GM18867 (cell line): ENCODE data around the gene NPLOC4.

Experiments used
- ATAC-seq: cut with Tn5 transposase; IDR thresholded peaks from one replicate; pipeline ENCODE4 v1.9.1; 2021; ENCODE audit warnings: mild to moderate bottlenecking, moderate library complexity; ENCODE audit not compliant: unreplicated experiment

NPLOC4 gene

DNA sequence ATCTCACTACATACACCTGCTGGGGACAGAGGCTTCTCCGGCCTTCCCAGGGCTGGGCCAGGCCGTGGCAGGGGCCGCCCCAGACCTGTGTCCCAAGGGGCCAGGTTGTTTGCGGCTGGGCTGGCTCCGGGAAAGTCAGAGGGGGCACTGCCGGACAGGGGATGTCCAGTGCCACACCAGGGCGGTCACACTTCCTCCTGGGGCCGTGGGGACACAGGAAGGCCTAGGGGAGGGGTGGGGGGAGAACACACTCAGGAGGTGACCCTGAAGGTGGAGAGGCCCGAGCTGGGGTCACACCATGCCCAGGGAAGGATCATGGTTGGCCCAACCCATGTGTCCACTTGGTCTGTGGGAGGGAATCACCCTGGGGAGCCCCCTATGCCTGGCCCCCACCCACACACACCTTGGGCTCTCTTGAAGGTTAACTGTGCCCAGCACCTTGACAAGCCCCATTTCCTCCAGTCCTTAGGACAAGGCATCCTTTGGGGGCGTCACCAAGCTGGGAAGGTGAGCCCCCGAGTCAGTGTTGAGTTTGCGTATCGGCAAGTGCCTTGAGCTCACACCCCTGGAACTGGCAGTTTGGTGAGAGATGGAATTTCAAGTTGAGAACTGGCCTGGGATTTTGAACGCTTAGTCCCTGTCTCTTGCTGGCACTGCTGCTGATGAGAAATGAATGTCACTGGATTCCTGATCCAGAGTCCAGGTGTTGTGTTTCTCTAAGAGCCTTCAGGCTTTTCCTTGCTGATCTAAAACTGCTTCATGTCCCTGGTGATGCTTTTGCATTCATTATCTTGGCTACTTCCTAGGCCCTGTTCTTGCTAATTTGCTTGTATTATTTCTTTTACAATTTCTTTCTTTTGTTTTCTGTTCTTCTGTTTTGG, 116.7 kb downstream of the NPLOC4 start:
- no peak for ATAC-seq

- no peak for ATAC-seq
Observed at GRCh38 chr17:81519284-81520020, 117.5 kb downstream of the NPLOC4 start.

DNA sequence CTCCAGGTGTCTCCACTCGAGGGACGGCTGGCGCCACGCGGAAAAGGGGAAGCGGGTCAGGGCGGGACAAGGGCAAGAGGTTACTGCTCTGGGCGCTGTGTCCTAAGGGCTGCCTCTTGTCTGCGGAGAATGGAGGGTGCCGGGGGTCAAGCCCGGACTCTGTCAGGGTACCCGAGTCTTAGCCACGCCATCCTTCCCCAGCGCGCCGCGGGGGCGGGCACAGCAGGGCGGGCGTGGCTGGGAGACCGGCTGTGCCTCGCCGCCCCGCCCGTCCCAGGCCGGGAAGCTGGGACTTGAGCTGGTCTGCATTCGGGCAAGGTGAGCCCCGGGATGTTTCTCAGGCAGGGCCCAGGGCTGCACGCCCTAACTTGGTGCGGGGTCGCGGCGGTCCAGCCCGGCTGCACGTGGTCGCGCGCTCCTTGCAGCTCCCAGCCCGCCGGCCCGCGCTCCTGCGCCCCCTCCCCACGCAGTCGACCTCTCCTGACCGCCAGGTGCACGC, 118.1 kb downstream of the NPLOC4 start:
- no peak for ATAC-seq

GRCh38 chr17:81518113-81518784, 118.7 kb downstream of the NPLOC4 start:
- no peak for ATAC-seq

DNA sequence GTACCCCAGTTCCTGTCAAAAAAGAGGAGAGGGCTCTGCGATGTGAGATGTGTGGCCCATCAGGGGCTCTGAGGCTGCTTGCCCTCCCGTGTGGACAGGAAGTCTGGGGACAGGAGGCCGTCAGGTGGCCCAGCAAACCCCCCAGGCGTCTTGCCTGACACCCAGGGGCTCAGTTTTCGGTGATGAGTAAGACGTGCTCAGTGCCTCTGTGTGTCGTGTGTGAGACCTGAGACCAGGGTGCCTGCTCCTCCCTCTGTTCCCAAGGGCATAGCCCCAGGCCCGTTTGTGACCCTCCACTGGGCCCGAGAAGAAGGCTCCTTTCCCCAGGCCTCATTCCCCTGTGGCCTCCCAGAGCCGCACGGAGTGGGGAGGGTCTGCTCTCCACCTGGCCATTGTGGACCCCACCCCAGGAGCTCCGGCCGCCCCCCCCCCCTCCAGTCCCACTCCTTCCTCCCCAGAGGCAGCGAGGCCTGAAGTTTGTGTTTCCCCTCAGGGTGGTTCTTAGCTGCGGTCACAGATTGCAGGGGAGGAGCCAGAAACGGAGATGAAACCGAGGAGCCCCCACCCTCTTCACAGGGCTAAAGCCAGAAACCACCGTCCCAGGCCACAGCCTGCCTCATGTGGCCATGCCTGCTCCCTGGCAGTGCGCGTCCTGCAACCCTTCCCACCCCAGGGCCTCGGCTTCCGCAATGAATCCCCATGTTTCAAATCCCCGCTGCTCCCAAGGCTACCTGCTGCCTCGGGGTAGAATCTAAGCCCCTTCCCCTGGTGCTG, 119.4 kb downstream of the NPLOC4 start:
- ATAC-seq, result no peak

DNA sequence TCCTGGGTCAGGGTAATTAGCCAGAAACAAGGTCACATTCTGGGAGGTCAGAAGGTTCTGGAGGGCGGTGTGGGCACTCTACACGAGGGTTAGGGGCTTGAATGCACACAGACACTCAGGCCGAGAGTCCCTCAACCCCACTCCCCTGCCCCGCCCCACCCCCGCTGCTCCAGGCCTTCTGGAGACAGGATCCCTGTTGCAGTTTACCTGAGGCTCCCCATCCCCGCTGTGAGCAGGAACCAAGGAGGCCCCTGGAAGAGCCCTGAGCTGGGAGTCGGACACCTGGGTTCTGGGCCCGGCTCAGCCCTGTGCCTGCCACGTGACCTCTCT, 119.9 kb downstream of the NPLOC4 start:
- no peak for ATAC-seq

DNA sequence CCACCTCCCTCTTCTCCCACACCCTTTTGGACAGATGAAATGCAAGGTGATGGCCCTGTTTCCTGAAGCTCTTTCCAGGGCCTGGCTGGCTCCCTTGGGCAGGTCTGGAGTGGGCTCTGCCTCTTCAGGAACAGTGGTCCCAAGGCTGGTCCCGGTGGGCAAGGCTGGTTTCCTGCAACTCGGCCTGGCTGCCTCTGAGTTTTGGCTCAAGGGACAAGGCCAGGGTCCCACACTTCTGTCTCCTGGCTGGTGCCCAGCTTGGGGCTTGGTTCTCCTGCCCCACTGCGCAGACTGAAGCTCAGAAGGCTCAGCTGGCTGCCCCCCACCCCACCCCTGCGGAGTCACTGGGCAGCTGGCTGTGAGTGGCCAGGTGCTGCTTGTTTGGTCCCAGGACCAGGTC, 120.5 kb downstream of the NPLOC4 start:
- no peak for ATAC-seq

GRCh38 chr17:81515530-81516041, 121.3 kb downstream of the NPLOC4 start:
- no peak for ATAC-seq

GRCh38 chr17:81514739-81515529, 122.0 kb downstream of the NPLOC4 start:
- peak; percentile 17 for ATAC-seq

DNA sequence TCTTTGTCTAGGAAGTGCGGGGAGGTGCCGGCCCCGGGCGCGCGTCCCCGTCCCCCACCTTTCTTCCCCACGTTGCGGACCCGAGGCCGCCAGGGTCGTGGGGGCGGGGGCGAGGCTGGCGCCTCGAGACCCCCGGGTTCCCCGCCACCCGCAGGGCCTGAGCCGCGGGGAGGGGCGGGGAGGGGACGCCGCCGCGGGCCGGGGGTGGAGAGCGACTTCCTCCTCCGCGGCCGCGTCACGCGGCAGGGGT, 122.5 kb downstream of the NPLOC4 start:
- ATAC-seq, result no peak

GRCh38 chr17:81513753-81514488, 123.0 kb downstream of the NPLOC4 start:
- peak; percentile 2 for ATAC-seq

DNA sequence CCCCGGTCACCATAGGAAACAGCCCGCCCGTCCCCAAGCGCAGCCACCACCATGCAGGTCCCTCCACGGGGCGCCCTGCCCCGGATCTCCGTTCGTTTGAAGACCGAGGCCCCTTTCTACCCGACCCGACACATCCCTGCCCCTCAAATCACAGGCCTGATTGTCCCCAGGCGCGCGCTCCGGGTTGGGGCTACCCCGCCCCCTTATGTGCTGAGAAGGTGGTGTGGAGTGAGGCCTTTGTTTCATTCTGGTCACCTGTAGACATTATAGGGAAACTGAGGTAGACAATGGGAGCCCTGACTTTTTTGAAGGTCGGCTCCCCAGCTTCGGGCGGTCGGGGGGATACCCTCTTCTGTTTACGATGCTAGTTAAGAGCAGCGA, 123.5 kb downstream of the NPLOC4 start:
- ATAC-seq, result peak; percentile 3

DNA sequence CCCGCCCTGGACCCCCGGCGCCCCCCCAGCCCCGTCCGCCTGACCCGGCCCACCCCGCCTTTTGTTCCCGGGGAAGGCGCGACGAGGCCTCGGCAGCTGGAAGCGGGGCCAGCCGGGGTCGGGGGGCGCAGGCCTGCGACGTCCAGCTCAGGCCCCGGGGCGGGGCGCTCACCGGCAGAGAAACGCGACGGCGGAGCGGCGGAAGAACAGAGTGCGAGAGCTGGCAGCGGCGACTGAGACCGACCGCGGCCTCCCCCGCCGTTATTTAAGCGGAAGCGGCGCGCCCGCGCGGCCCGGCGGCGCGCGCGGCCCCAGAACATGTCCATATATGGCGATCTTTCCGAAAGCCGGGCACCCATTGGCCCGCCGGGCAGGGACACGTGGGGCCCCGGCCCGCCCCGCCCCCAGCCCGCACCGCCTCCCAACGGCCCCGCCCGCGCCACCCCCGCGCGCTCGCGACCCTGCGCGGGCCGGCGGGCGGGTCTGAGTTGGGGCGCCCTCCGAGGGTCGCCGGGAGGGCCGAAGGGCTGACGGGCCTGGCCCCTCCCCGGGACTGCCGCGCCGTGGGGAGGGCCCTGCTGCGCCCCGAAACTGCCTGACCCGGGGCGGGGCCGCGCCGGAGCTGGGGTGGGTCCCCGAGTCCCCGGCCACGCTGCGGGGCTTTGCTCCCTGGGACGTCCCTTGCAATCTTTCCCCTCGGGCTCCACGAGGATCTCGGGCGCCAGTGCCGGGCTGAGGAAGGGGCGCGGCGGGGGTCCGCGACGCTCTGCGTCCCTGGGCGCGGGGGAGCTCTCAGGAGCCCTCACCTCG, 124.1 kb downstream of the NPLOC4 start, which contains the start of gene ACTG1:
TSS of gene ACTG1 (minus strand) at position 238 of the 810 bp plus-strand sequence. CDS start 445 bp downstream, outside the sequence.
- peak; percentile 51 for ATAC-seq

DNA sequence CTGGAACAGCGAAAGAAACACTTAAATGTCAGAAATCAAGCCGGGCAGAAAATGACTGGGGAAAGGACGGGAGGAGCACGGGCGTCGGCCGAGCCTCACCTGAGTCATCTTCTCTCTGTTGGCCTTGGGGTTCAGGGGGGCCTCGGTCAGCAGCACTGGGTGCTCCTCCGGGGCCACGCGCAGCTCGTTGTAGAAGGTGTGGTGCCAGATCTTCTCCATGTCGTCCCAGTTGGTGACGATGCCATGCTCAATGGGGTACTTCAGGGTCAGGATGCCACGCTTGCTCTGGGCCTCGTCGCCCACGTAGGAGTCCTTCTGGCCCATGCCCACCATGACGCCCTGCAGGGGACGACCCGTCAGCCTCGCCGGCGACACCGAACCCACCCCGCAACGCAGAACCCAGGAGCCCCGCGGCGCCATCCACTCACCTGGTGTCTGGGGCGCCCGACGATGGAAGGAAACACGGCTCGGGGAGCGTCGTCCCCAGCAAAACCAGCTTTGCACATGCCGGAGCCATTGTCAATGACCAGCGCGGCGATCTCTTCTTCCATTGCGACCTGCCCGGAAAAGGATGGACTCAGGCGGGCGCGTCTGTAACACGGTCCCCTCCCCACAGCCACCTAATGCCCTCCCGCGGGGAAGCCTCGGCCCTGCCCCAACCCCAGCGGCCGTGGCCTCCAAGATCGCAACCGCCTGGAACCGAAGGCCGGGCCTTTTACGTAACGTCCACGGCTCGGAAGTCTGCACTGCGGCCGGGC, 124.9 kb downstream of the NPLOC4 start:
- ATAC-seq, result no peak

DNA sequence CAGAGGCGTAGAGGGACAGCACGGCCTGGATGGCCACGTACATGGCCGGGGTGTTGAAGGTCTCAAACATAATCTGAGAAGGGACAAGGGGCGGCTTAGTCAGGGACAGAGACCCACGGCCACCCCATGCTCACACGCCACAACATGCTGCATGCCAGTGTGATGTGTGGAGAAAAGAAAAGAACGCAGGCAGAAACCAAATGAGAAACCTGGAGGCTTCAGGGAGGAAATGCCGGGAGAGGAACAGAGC, 125.4 kb downstream of the NPLOC4 start:
- ATAC-seq, result no peak

- ATAC-seq, result no peak
Observed at GRCh38 chr17:81510785-81511553, 125.9 kb downstream of the NPLOC4 start.
